ENCODE measurements around the gene DDX41.

- TF ChIP-seq SUZ12 (IDR thresholded peaks at IDR 0.05; ENCODE audit: extremely low read depth, insufficient read depth, insufficient read length) (no peak), ZNF274 (IDR thresholded peaks at IDR 0.05; ENCODE audit: low read depth, low read length) (no peak)
Observed at GRCh38 chr5:177530638-177531037, 13.9 kb upstream of the DDX41 start.

Measured in NT2/D1 (cell line).